Hepatocyte (in vitro differentiated cells): ENCODE data around the gene CDK6. TPM values are rescaled to one million over a fixed set of nuclear protein-coding genes. Genes with fewer than 3 reads are reported as not detected.
A peak's percentile ranks its signal among the peaks of the same experiment; 100 is the strongest.

Experiments used
- DNase-seq: peaks from one replicate; pipeline ENCODE4 v3.0.0-alpha.2; 2016; ENCODE audit warnings: low spot score
- H2AFZ ChIP-seq: fragments of 200-600 bp; sonication (generic); 2 replicates; pipeline ENCODE4 v1.6.0; 2016; ENCODE audit warnings: antibody characterized with exemption, mild to moderate bottlenecking
- H3K27ac ChIP-seq: fragments of 200-600 bp; sonication (generic); 2 replicates; pipeline ENCODE4 v1.5.1; 2016; ENCODE audit warnings: mild to moderate bottlenecking
- H3K27me3 ChIP-seq: fragments of 200-600 bp; sonication (generic); 2 replicates; pipeline ENCODE4 v1.6.1; 2016
- H3K36me3 ChIP-seq: fragments of 200-600 bp; sonication (generic); replicated peaks from 2 replicates; pipeline ENCODE4 v1.5.1; 2016; ENCODE audit warnings: low read depth; ENCODE audit not compliant: insufficient read depth
- H3K4me1 ChIP-seq: fragments of 200-600 bp; sonication (generic); 2 replicates; pipeline ENCODE4 v1.5.1; 2016; ENCODE audit warnings: mild to moderate bottlenecking, moderate library complexity; ENCODE audit not compliant: insufficient read depth
- H3K4me2 ChIP-seq: fragments of 200-600 bp; sonication (generic); 2 replicates; pipeline ENCODE4 v1.6.0; 2016
- H3K4me3 ChIP-seq: fragments of 200-600 bp; sonication (generic); 2 replicates; pipeline ENCODE4 v1.5.1; 2016; ENCODE audit warnings: mild to moderate bottlenecking
- H3K79me2 ChIP-seq: fragments of 200-600 bp; sonication (generic); 2 replicates; pipeline ENCODE4 v1.6.0; 2017; ENCODE audit warnings: mild to moderate bottlenecking
- H3K9me2 ChIP-seq: fragments of 200-600 bp; sonication (generic); replicated peaks from 2 replicates; pipeline ENCODE4 v1.6.0; 2017; ENCODE audit warnings: mild to moderate bottlenecking; ENCODE audit not compliant: insufficient read depth
- H3K9me3 ChIP-seq: fragments of 200-600 bp; sonication (generic); 2 replicates; pipeline ENCODE4 v1.5.1; 2016; ENCODE audit warnings: low read depth, mild to moderate bottlenecking
- H4K20me1 ChIP-seq: fragments of 200-600 bp; sonication (generic); 2 replicates; pipeline ENCODE4 v1.6.0; 2016; ENCODE audit warnings: mild to moderate bottlenecking; ENCODE audit not compliant: insufficient read depth, poor library complexity, severe bottlenecking
- CTCF ChIP-seq: fragments of 200-600 bp; sonication (generic); IDR thresholded peaks from 2 replicates; pipeline ENCODE4 v1.5.1; 2016; ENCODE audit warnings: antibody characterized with exemption, mild to moderate bottlenecking; ENCODE audit not compliant: poor library complexity
- EZH2 ChIP-seq: fragments of 200-600 bp; sonication (generic); IDR thresholded peaks from 2 replicates; pipeline ENCODE4 v1.6.1; 2016; ENCODE audit warnings: antibody characterized with exemption, mild to moderate bottlenecking, borderline replicate concordance
- EZH2phosphoT487 ChIP-seq: fragments of 200-600 bp; sonication (generic); IDR thresholded peaks from one replicate; pipeline ENCODE4 v1.6.1; 2018; ENCODE audit warnings: antibody characterized with exemption, mild to moderate bottlenecking, low read depth, moderate library complexity; ENCODE audit not compliant: unreplicated experiment, severe bottlenecking
- WGBS: methylation state at CpG from one replicate; pipeline ENCODE4 v1.1.6; 2016; ENCODE audit warnings: low lambda C conversion rate; ENCODE audit errors: missing lambda C conversion rate; 5-methylcytosine and 5-hydroxymethylcytosine counted together
- polyA plus RNA-seq: library from polyadenylated mRNA; unstranded; fragments of >200 nt; fragmentation: Nextera tagmentation; extraction: Ambion mirVana; gene quantifications from 2 replicates; pipeline ENCODE4 v1.2.1, GENCODE V29; 2016
- total RNA-seq: library from RNA; depleted of rRNA; stranded (reverse); fragments of >200 nt; gene quantifications from 2 replicates; pipeline ENCODE4 v1.2.3, GENCODE V29; 2014

Gene CDK6
- total and polyA plus RNA-seq, 2 experiments from 2014 or later = 18.7 to 64.5 TPM

- Histone ChIP-seq H3K27ac (peak overlapping the region; percentile 39), H2AFZ (no peak overlapping the region), H3K79me2 (peaks cover 34% of the 10 kb centered on the region), H4K20me1 (no peaks in the 10 kb centered on the region), H3K9me3 (no peaks in the 10 kb centered on the region), H3K4me2 (no peak overlapping the region), H3K27me3 (no peaks in the 10 kb centered on the region), H3K4me3 (no peak overlapping the region), H3K36me3 (no peaks in the 10 kb centered on the region), H3K4me1 (peaks cover 27% of the 10 kb centered on the region), H3K9me2 (no peaks in the 10 kb centered on the region)
- DNase-seq = peak; percentile 29
- TF ChIP-seq CTCF = no peak
- no peak for TF ChIP-seq EZH2phosphoT487
- no peak for TF ChIP-seq EZH2
- 77% methylated on average over 3 of the region's 3 CpGs for WGBS
Observed at GRCh38 chr7:92650391-92650790, 186.0 kb downstream of the CDK6 start.

GRCh38 chr7:92648067-92648466 lies 188.3 kb downstream of the CDK6 start:
- H3K9me3 ChIP-seq = no peaks in the 10 kb centered on the region
- DNase-seq = no peak
- 82% methylated on average over 4 of the region's 4 CpGs for WGBS
- peak overlapping the region; percentile 82 for H3K27ac ChIP-seq
- TF ChIP-seq CTCF (no peak), EZH2 (no peak), EZH2phosphoT487 (no peak)
- no peaks in the 10 kb centered on the region for H3K9me2 ChIP-seq
- no peak overlapping the region for H2AFZ ChIP-seq
- no peaks in the 10 kb centered on the region for H3K27me3 ChIP-seq
- H4K20me1 ChIP-seq = no peaks in the 10 kb centered on the region
- H3K4me1 ChIP-seq = peaks cover 30% of the 10 kb centered on the region
- no peaks in the 10 kb centered on the region for H3K36me3 ChIP-seq
- H3K4me3 ChIP-seq = no peak overlapping the region
- peak overlapping the region; percentile 3 for H3K4me2 ChIP-seq
- peaks cover 17% of the 10 kb centered on the region for H3K79me2 ChIP-seq

GRCh38 chr7:92647652-92648051 lies 188.7 kb downstream of the CDK6 start:
- TF ChIP-seq EZH2phosphoT487 (no peak), EZH2 (no peak), CTCF (no peak)
- Histone ChIP-seq H3K27ac (peak overlapping the region; percentile 82), H3K4me3 (no peak overlapping the region), H2AFZ (no peak overlapping the region), H3K79me2 (peaks cover 14% of the 10 kb centered on the region), H3K4me2 (peak overlapping the region; percentile 3), H3K4me1 (peaks cover 26% of the 10 kb centered on the region), H3K36me3 (no peaks in the 10 kb centered on the region), H4K20me1 (no peaks in the 10 kb centered on the region), H3K27me3 (no peaks in the 10 kb centered on the region), H3K9me2 (no peaks in the 10 kb centered on the region), H3K9me3 (no peaks in the 10 kb centered on the region)
- 64% methylated on average over 2 of the region's 2 CpGs for WGBS
- DNase-seq = no peak
